Uterus (tissue), 4 donors: ENCODE results near the gene FKBP2. TPM values are rescaled to one million over a fixed set of nuclear protein-coding genes. Genes with fewer than 3 reads are reported as not detected.
A peak's percentile ranks its signal among the peaks of the same experiment; 100 is the strongest.

Experiments used
- DNase-seq, 2 donors: peaks; one replicate each; pipeline ENCODE4 v3.0.0-alpha.2; 2019 to 2020
- H3K27ac ChIP-seq, 2 donors: fragments of 200-600 bp; sonication (generic); 1 replicate in 1 of 2; 2 replicates in 1 of 2; pipeline ENCODE4 v1.5.1; 2016 to 2018
- H3K27me3 ChIP-seq, 2 donors: fragments of 200-600 bp; sonication (generic); one replicate each; pipeline ENCODE4 v1.5.1; 2018 to 2019; ENCODE audit warnings: control low read depth in 1 of 2
- H3K36me3 ChIP-seq, 2 donors: fragments of 200-600 bp; sonication (generic); one replicate each; pipeline ENCODE4 v1.5.1; 2019; ENCODE audit warnings: control low read depth in 1 of 2
- H3K4me1 ChIP-seq, 2 donors: fragments of 200-600 bp; sonication (generic); one replicate each; pipeline ENCODE4 v1.5.1; 2018 to 2019; ENCODE audit warnings: control low read depth in 1 of 2
- H3K4me3 ChIP-seq, 2 donors: fragments of 200-600 bp; sonication (generic); 1 replicate in 1 of 2; 2 replicates in 1 of 2; pipeline ENCODE4 v1.5.1; 2018 to 2019; ENCODE audit warnings: mild to moderate bottlenecking in 1 of 2
- H3K9me3 ChIP-seq, 2 donors: fragments of 200-600 bp; sonication (generic); one replicate each; pipeline ENCODE4 v1.5.1; 2019; ENCODE audit warnings: control low read depth in 1 of 2
- POLR2A ChIP-seq, 2 donors: fragments of 450-650 bp; IDR thresholded peaks; one replicate each; pipeline ENCODE4 v1.6.1; 2016; ENCODE audit warnings: antibody characterized with exemption in 2 of 2, mild to moderate bottlenecking in 1 of 2, moderate library complexity in 1 of 2
- intact Hi-C: fragments of 100-400 bp; cut with DNase I; formaldehyde crosslinking; loops from one replicate; pipeline ENCODE4 v1.15.1; 2023; ENCODE audit warnings: low total_unique reads
- total RNA-seq, 4 donors: library from RNA; depleted of rRNA in 3 of 4; stranded (reverse); fragments of >200 nt in 3 of 4; gene quantifications; one replicate each; pipeline versions ENCODE4 v1.1.0 to v1.2.4, GENCODE V29; 2014 to 2023
- TF ChIP-seq, protein P1 (sequence below), 4 experiments: fragments of 200-600 bp in 2 of 4; fragments of 450-650 bp in 2 of 4; sonication (generic) in 2 of 4; IDR thresholded peaks; one replicate each; pipeline ENCODE4 v1.5.1; 2016 to 2019; ENCODE audit warnings: antibody characterized with exemption in 4 of 4, mild to moderate bottlenecking in 2 of 4, moderate library complexity in 1 of 4
- donor health status: DM: yes; HTN: yes; CAD: no.

Gene FKBP2
- total RNA-seq, 4 donors from 2014 or later, result 22.3 to 74.0 (median 37.7) TPM

DNA sequence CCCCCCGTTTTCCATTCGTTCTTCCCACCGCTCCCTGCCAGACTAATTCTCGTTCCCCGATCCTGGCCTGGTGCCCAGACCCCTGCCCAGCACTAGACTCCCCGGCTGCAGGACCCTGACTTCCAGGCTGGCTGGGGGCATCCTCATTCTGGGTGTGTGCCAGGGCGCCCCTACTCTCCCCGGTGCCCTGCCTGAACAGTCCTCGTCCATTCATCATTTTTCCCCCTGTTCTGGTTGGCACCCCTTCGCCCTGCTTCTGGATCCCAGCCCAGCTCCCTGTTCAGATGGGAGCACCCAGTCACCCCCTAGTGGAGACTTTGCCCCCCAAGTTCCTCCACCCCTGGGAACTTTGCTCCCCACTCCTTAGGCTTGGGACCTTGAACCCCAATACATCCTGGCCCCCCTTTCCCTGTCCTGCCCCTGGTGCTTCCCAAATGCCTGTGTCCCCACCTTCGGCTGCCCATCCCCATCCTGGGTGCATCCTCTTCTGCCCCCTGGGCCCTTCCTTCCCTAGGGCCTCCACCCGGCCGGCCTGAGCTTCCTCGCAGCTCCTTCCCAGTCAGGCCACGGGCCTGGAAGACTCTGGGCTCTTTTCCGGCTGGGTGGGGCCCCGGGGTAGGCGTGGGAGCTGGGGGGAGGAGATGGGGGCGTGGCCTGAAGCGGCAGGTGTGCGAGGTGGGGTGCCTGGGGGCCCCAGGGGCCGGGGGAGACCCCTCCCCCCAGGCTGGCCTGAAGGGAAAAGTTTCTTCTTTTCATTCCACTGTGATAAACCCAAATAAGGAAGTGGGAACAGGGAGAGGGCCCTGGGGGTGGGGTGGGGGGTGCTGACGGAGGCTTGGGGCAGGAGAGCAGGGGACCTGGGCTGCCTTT, 11.3 kb downstream of the FKBP2 start:
- H3K36me3 ChIP-seq, result no peaks in the 10 kb centered on the region
- H3K9me3 ChIP-seq, result no peaks in the 10 kb centered on the region
- no peaks in the 10 kb centered on the region for H3K27me3 ChIP-seq
- peak overlapping the region; percentile 82 to 88 for H3K4me3 ChIP-seq
- TF ChIP-seq POLR2A (IDR thresholded peaks at IDR 0.05), result no peak
- TF ChIP-seq, protein P1, sequence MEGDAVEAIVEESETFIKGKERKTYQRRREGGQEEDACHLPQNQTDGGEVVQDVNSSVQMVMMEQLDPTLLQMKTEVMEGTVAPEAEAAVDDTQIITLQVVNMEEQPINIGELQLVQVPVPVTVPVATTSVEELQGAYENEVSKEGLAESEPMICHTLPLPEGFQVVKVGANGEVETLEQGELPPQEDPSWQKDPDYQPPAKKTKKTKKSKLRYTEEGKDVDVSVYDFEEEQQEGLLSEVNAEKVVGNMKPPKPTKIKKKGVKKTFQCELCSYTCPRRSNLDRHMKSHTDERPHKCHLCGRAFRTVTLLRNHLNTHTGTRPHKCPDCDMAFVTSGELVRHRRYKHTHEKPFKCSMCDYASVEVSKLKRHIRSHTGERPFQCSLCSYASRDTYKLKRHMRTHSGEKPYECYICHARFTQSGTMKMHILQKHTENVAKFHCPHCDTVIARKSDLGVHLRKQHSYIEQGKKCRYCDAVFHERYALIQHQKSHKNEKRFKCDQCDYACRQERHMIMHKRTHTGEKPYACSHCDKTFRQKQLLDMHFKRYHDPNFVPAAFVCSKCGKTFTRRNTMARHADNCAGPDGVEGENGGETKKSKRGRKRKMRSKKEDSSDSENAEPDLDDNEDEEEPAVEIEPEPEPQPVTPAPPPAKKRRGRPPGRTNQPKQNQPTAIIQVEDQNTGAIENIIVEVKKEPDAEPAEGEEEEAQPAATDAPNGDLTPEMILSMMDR (IDR thresholded peaks at IDR 0.05), result peak in 2 of 4 experiments; percentile 28 to 32
- peak; percentile 58 for DNase-seq
- intact Hi-C loops, result no loop called here
- H3K27ac ChIP-seq, result peak overlapping the region; percentile 63 to 75
- peaks cover 0 to 16% of the 10 kb centered on the region in 2 donors for H3K4me1 ChIP-seq

DNA sequence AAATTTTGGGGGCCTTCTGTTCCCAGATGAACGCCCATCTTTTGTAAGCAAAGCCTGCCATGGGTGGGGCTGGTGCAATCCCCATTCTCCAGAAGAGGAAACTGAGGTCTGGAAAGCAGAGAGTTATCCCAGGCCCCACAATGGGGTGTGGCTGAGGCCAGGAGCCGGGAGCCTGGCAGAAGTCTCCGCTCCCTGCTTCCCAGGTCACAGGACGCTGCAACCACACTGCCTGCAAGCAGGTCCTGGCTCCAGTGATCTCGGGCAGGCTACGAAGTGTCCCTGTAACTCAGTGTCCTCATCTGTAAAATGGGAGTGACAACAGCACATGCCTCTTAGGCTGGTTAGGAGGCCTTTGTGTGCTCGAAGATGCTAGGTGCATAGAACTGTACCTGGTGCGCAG, 12.1 kb downstream of the FKBP2 start:
- Histone ChIP-seq H3K27ac (peak overlapping the region; percentile 63 to 75), H3K4me3 (peak overlapping the region in 1 of 2 donors; percentile 88), H3K9me3 (no peaks in the 10 kb centered on the region), H3K36me3 (no peaks in the 10 kb centered on the region), H3K4me1 (peaks cover 0 to 12% of the 10 kb centered on the region in 2 donors), H3K27me3 (no peaks in the 10 kb centered on the region)
- TF ChIP-seq, protein P1 (IDR thresholded peaks at IDR 0.05), result no peak
- no peak for TF ChIP-seq POLR2A (IDR thresholded peaks at IDR 0.05)
- DNase-seq, result no peak
- intact Hi-C loops, result no loop called here

DNA sequence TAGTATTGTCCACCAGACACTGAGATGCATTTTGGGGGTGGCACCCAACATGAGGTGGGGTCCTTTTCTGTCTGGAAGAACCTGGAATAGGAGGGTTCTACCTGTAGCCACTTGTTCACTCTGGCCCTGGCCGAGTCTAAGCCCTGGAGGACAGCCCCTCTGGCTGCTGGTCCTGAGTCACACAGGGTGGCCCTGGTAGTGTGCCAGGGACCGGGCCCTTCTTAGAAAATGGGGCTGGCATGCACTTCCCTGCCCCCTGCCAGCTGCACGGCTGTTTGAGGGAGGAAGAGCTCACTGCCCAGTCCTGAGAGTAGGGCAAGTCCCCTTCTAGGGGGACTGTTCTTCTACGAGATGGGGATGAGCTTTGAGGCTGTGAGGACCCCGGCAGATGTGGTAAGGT, 12.6 kb downstream of the FKBP2 start:
- DNase-seq, result no peak
- no peaks in the 10 kb centered on the region for H3K36me3 ChIP-seq
- H3K4me3 ChIP-seq, result no peak overlapping the region
- no peak for TF ChIP-seq POLR2A (IDR thresholded peaks at IDR 0.05)
- TF ChIP-seq, protein P1 (IDR thresholded peaks at IDR 0.05), result no peak
- no peaks in the 10 kb centered on the region for H3K27me3 ChIP-seq
- H3K4me1 ChIP-seq, result peaks cover 0 to 12% of the 10 kb centered on the region in 2 donors
- intact Hi-C loops, result no loop called here
- H3K9me3 ChIP-seq, result no peaks in the 10 kb centered on the region
- H3K27ac ChIP-seq, result no peak overlapping the region

DNA sequence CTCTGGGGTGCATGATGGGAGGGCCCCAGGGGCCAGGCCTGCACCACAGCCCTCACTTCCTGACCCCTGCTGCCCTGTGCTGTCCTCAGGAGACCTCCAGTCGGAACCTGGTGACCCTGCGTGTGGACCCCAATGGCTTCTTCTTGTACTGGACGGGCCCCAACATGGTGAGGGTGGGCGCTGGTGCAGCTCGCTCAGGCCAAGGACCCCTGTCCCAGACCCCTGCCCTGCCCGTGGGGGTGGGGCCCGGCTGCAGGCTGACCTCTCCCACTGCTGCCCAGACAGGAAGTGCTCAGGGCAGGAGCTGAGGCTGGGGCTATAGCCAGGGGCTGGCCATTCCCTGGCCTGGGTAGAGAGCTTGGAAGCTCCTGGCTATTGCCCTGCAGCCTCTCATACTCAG, 13.4 kb downstream of the FKBP2 start:
- H3K36me3 ChIP-seq, result no peaks in the 10 kb centered on the region
- no peak for TF ChIP-seq POLR2A (IDR thresholded peaks at IDR 0.05)
- TF ChIP-seq, protein P1 (IDR thresholded peaks at IDR 0.05), result no peak
- H3K27ac ChIP-seq, result no peak overlapping the region
- no peaks in the 10 kb centered on the region for H3K9me3 ChIP-seq
- H3K4me1 ChIP-seq, result peaks cover 0 to 12% of the 10 kb centered on the region in 2 donors
- no peak overlapping the region for H3K4me3 ChIP-seq
- intact Hi-C loops, result no loop called here
- no peaks in the 10 kb centered on the region for H3K27me3 ChIP-seq
- DNase-seq, result no peak
